Stimulated activated CD8-positive, alpha-beta memory T cell treated with anti-CD3 and anti-CD28 coated beads, Interleukin-15, amount 100 ng/mL, for 48 hours (primary cell): ENCODE results near the gene RNF112.
A peak's percentile ranks its signal among the peaks of the same experiment; 100 is the strongest.
"Not testable (repeated sequence)": the region's sequence is repeated elsewhere in the genome, so short reads cannot be mapped to it uniquely, and the experiment has no call there.

Source experiments
- DNase-seq, 2 donors: peaks; one replicate each; pipeline ENCODE4 v3.0.0-alpha.2; 2020; ENCODE audit warnings: low read depth in 2 of 2

Gene RNF112

GRCh38 chr17:19414396-19415280 is 3.6 kb downstream of the RNF112 start:
- DNase-seq: no peak

- no peak for DNase-seq
Measured at GRCh38 chr17:19415311-19415710, 4.3 kb downstream of the RNF112 start.

GRCh38 chr17:19415806-19416775 is 5.1 kb downstream of the RNF112 start:
- DNase-seq: no peak

- no peak for DNase-seq
Measured at GRCh38 chr17:19417611-19418010, 6.6 kb downstream of the RNF112 start.

- DNase-seq: peak in 1 of 2 donors; percentile 4
Measured at GRCh38 chr17:19418251-19418992, 7.4 kb downstream of the RNF112 start.

GRCh38 chr17:19421219-19421618 is 10.2 kb downstream of the RNF112 start:
- no peak for DNase-seq

GRCh38 chr17:19421926-19422325 is 10.9 kb downstream of the RNF112 start:
- no peak for DNase-seq

GRCh38 chr17:19424934-19425868 is 14.2 kb downstream of the RNF112 start:
- no peak for DNase-seq

GRCh38 chr17:19426631-19427030 is 15.6 kb downstream of the RNF112 start:
- DNase-seq: no peak

GRCh38 chr17:19431691-19432090 is 20.7 kb downstream of the RNF112 start:
- DNase-seq: no peak

- no peak for DNase-seq
Measured at GRCh38 chr17:19433255-19433654, 22.2 kb downstream of the RNF112 start.

- DNase-seq: no peak
Measured at GRCh38 chr17:19433727-19434340, 22.8 kb downstream of the RNF112 start.

- no peak for DNase-seq
Measured at GRCh38 chr17:19440421-19440820, 29.4 kb downstream of the RNF112 start.

- not testable (repeated sequence) for DNase-seq
Measured at GRCh38 chr17:19441288-19441687, 30.3 kb downstream of the RNF112 start.

- DNase-seq: no peak
Measured at GRCh38 chr17:19442731-19443130, 31.7 kb downstream of the RNF112 start.

GRCh38 chr17:19443148-19443547 is 32.1 kb downstream of the RNF112 start:
- DNase-seq: no peak

- DNase-seq: no peak
Measured at GRCh38 chr17:19445105-19445504, 34.1 kb downstream of the RNF112 start.

- not testable (repeated sequence) for DNase-seq
Measured at GRCh38 chr17:19446577-19446976, 35.5 kb downstream of the RNF112 start.

- peak in 1 of 2 donors; percentile 28 for DNase-seq
Measured at GRCh38 chr17:19447085-19447583, 36.1 kb downstream of the RNF112 start.
